Panc1 (cell line): Measurements from ENCODE around the gene VASN. TPM values are rescaled to one million over a fixed set of nuclear protein-coding genes. Genes with fewer than 3 reads are reported as not detected.

Source experiments
- ATAC-seq: fragments of 200-7000 bp; cut with Tn5 transposase; 2 replicates; pipeline ENCODE4 v1.9.1; 2020; ENCODE audit warnings: mild to moderate bottlenecking, moderate library complexity
- BruUV-seq: library from RNA; stranded (reverse); fragments of 400-500 nt; replicated peaks from 2 replicates; lab custom pipeline; 2021; lab: Mats Ljungman, UMichigan
- CTCF ChIA-PET: fragments of 300-600 bp; sonication (Branson Sonifier 250); formaldehyde crosslinking; loops from one replicate; lab custom pipeline; 2022; ENCODE audit warnings: antibody characterized with exemption; lab: Charles Lee
- POLR2A ChIA-PET: fragments of 300-600 bp; sonication (Branson Sonifier 250); formaldehyde crosslinking; loops from one replicate; lab custom pipeline; 2022; ENCODE audit warnings: antibody characterized with exemption; lab: Charles Lee
- DNase-seq: peaks from one replicate; pipeline ENCODE4 v3.0.0-alpha.2; 2010; ENCODE audit warnings: low read depth, low spot score
- H3K27ac ChIP-seq: 2 replicates; pipeline ENCODE4 v1.5.1; 2011; ENCODE audit warnings: mild to moderate bottlenecking, low read length, inconsistent platforms
- H3K27me3 ChIP-seq: fragments of 200-500 bp; sonication (Bioruptor generic); 2 replicates; pipeline ENCODE4 v1.6.0; 2014; ENCODE audit warnings: low read length, inconsistent platforms; ENCODE audit not compliant: control insufficient read depth, insufficient read depth
- H3K36me3 ChIP-seq: fragments of 200-500 bp; sonication (Bioruptor generic); 2 replicates; pipeline ENCODE4 v1.5.1; 2014; ENCODE audit warnings: inconsistent platforms, mild to moderate bottlenecking, low read length, moderate library complexity; ENCODE audit not compliant: control insufficient read depth, insufficient read depth
- H3K4me1 ChIP-seq: 2 replicates; pipeline ENCODE4 v1.5.1; 2011; ENCODE audit warnings: inconsistent platforms, mild to moderate bottlenecking, low read length, moderate library complexity; ENCODE audit not compliant: control insufficient read depth, insufficient read depth
- H3K4me3 ChIP-seq, 2 experiments: 2 replicates each; pipeline ENCODE4 v1.5.1; 2011 to 2012; ENCODE audit warnings: low read depth in 2 of 2, low read length in 2 of 2, mild to moderate bottlenecking in 2 of 2, inconsistent platforms in 1 of 2, moderate library complexity in 1 of 2
- H3K9me3 ChIP-seq: fragments of 200-500 bp; sonication (Bioruptor generic); 2 replicates; pipeline ENCODE4 v1.5.1; 2014; ENCODE audit warnings: low read depth, mild to moderate bottlenecking, inconsistent platforms, low read length, moderate library complexity; ENCODE audit not compliant: control insufficient read depth, insufficient read depth
- POLR2AphosphoS5 ChIP-seq: IDR thresholded peaks from 2 replicates; pipeline ENCODE4 v1.6.1; 2012; ENCODE audit warnings: mild to moderate bottlenecking, low read depth, low read length, moderate library complexity
- SIN3A ChIP-seq: IDR thresholded peaks from 2 replicates; pipeline ENCODE4 v1.6.1; 2012; ENCODE audit warnings: low read depth, mild to moderate bottlenecking, low read length, moderate library complexity, borderline replicate concordance; ENCODE audit not compliant: insufficient read depth
- TCF7L2 ChIP-seq: IDR thresholded peaks from 2 replicates; pipeline ENCODE4 v1.6.1; 2011; ENCODE audit warnings: mild to moderate bottlenecking, low read depth, low read length, inconsistent platforms
- in situ Hi-C: cut with HindIII; loops from 2 replicates; pipeline ENCODE4 v1.10.0; 2016; ENCODE audit warnings: low sequenced_read_pairs, low pct_unique_long_range_greater_than_20kb
- intact Hi-C: fragments of 100-400 bp; cut with micrococcal nuclease; formaldehyde crosslinking; loops from one replicate; pipeline ENCODE4 v1.10.0; 2022; ENCODE audit not compliant: unreplicated experiment
- total RNA-seq: library from RNA; stranded (reverse); gene quantifications from one replicate; pipeline ENCODE4 v1.2.1, GENCODE V29; 2021; ENCODE audit not compliant: unreplicated experiment
- TF ChIP-seq, protein P1 (sequence below), 2 experiments: IDR thresholded peaks; 2 replicates each; pipeline ENCODE4 v1.6.1; 2011 to 2012; ENCODE audit warnings: low read depth in 2 of 2, control low read depth in 1 of 2, low read length in 1 of 2, mild to moderate bottlenecking in 1 of 2, moderate library complexity in 1 of 2; ENCODE audit not compliant: insufficient read depth in 1 of 2
- TF ChIP-seq, protein P2 (sequence below): fragments of 450-650 bp; IDR thresholded peaks from 2 replicates; pipeline ENCODE4 v1.5.1; 2017; ENCODE audit warnings: mild to moderate bottlenecking

Gene VASN
- total RNA-seq, 1 experiment from 2014 or later = 33.5 TPM

DNA sequence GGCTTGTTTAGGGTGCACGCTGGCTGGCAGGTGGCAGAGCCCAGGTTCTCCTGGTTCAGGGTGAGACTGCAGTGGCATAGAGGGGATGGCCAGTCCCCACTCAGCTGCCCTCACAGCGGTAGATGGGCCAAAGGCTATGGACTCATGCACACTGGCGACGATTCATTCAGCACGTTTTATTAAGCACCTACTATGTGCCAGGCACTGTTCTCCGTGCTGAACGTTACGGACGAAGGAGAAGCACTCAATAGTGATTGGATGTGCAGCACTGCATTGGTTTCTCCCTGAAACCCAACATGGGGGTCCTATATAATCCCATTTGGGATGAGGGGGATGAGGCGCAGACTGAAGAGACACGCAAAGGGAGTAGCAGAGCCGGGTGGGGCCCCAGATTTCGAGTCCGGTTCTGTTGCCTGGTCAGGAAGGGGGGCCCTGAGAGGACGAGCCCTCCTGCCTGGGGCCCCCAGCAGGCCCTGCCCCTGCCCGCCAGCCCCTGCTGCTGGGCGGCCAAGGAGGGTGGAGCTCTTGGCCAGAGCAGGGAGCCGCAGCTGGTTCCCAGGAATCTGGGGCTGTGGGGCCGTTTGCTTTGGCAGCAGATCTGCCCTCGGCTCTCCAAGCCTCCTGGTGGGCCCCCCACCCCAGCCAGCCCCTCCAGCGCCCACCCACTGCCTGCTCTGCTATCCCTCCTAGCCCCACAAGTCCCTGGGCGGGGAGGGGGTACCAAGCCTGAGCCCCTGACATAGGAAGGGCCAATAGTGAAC, 47.0 kb upstream of the VASN start:
- no TSS peak for BruUV-seq
- in situ Hi-C loops = no loop called here
- peak overlapping the region in 1 of 2 experiments; percentile 25; a peak in 2 of 4 replicates for H3K4me3 ChIP-seq
- TF ChIP-seq TCF7L2 = no peak
- DNase-seq (no peak), ATAC-seq (no peak)
- peak overlapping the region; percentile 92 for H3K27ac ChIP-seq
- CTCF ChIA-PET = interaction anchor here (0.6 to 3.3 kb wide), 5 partner anchors 8 to 124 kb away, joined by 3 to 12 read pairs (median 5); no protein-coding TSS in a partner anchor
- no peaks in the 10 kb centered on the region for H3K9me3 ChIP-seq
- H3K4me1 ChIP-seq = peaks cover 95% of the 10 kb centered on the region
- H3K27me3 ChIP-seq = no peaks in the 10 kb centered on the region
- no peaks in the 10 kb centered on the region for H3K36me3 ChIP-seq
- intact Hi-C loops = no loop called here
- POLR2A ChIA-PET = no interaction called here

DNA sequence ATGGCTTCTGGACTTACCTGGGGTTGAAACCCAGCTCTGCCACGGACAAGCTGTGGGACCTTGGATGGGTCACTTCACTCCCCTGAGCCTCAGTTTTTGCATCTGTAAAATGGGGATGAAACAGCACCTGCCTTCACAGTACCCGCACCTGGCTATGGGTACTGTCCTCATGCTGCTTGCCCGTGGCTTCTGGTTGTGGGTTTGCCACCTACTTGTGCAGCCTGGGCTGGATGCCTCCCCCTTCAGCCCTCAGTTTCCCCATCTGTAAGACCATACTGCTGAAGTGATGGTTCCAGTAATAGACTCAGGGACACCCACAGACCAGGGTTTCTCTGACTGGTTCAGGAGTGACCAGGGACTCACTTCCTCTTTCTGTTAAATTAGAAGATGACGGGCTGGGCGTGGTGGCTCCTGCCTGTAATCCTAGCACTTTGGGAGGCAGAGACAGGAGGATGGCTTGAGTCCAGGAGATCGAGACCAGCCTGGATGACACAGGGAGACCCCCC, 46.3 kb upstream of the VASN start:
- ChIA-PET POLR2A (no interaction called here), CTCF (interaction anchor here (0.6 to 3.3 kb wide), 5 partner anchors 8 to 195 kb away, joined by 3 to 12 read pairs (median 8); no protein-coding TSS in a partner anchor)
- TF ChIP-seq, protein P1, sequence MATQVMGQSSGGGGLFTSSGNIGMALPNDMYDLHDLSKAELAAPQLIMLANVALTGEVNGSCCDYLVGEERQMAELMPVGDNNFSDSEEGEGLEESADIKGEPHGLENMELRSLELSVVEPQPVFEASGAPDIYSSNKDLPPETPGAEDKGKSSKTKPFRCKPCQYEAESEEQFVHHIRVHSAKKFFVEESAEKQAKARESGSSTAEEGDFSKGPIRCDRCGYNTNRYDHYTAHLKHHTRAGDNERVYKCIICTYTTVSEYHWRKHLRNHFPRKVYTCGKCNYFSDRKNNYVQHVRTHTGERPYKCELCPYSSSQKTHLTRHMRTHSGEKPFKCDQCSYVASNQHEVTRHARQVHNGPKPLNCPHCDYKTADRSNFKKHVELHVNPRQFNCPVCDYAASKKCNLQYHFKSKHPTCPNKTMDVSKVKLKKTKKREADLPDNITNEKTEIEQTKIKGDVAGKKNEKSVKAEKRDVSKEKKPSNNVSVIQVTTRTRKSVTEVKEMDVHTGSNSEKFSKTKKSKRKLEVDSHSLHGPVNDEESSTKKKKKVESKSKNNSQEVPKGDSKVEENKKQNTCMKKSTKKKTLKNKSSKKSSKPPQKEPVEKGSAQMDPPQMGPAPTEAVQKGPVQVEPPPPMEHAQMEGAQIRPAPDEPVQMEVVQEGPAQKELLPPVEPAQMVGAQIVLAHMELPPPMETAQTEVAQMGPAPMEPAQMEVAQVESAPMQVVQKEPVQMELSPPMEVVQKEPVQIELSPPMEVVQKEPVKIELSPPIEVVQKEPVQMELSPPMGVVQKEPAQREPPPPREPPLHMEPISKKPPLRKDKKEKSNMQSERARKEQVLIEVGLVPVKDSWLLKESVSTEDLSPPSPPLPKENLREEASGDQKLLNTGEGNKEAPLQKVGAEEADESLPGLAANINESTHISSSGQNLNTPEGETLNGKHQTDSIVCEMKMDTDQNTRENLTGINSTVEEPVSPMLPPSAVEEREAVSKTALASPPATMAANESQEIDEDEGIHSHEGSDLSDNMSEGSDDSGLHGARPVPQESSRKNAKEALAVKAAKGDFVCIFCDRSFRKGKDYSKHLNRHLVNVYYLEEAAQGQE (IDR thresholded peaks at IDR 0.05; ENCODE audit: insufficient read depth in 1 of 2, low read depth in 2 of 2, low read length in 1 of 2) = no peak
- TF ChIP-seq TCF7L2 = no peak
- no peak for TF ChIP-seq POLR2AphosphoS5
- no peak for TF ChIP-seq SIN3A
- TF ChIP-seq, protein P2, sequence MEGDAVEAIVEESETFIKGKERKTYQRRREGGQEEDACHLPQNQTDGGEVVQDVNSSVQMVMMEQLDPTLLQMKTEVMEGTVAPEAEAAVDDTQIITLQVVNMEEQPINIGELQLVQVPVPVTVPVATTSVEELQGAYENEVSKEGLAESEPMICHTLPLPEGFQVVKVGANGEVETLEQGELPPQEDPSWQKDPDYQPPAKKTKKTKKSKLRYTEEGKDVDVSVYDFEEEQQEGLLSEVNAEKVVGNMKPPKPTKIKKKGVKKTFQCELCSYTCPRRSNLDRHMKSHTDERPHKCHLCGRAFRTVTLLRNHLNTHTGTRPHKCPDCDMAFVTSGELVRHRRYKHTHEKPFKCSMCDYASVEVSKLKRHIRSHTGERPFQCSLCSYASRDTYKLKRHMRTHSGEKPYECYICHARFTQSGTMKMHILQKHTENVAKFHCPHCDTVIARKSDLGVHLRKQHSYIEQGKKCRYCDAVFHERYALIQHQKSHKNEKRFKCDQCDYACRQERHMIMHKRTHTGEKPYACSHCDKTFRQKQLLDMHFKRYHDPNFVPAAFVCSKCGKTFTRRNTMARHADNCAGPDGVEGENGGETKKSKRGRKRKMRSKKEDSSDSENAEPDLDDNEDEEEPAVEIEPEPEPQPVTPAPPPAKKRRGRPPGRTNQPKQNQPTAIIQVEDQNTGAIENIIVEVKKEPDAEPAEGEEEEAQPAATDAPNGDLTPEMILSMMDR = no peak
- ATAC-seq (no peak), DNase-seq (no peak)
- intact Hi-C loops = no loop called here
- in situ Hi-C loops = no loop called here
- Histone ChIP-seq H3K4me1 (peaks cover 95% of the 10 kb centered on the region), H3K9me3 (no peaks in the 10 kb centered on the region), H3K27ac (peak overlapping the region; percentile 92), H3K4me3 (no peak overlapping the region), H3K27me3 (no peaks in the 10 kb centered on the region), H3K36me3 (no peaks in the 10 kb centered on the region)
- no TSS peak for BruUV-seq
